ENCODE results near the gene NRP1. TPM values are rescaled to one million over a fixed set of nuclear protein-coding genes. Genes with fewer than 3 reads are reported as not detected.

Gene NRP1
- total and polyA plus RNA-seq, 2 of the 8 experiments (the other 6 are each of a cell fraction or from before 2014, with no cell fraction given) = 1.2 to 2.1 TPM

DNA sequence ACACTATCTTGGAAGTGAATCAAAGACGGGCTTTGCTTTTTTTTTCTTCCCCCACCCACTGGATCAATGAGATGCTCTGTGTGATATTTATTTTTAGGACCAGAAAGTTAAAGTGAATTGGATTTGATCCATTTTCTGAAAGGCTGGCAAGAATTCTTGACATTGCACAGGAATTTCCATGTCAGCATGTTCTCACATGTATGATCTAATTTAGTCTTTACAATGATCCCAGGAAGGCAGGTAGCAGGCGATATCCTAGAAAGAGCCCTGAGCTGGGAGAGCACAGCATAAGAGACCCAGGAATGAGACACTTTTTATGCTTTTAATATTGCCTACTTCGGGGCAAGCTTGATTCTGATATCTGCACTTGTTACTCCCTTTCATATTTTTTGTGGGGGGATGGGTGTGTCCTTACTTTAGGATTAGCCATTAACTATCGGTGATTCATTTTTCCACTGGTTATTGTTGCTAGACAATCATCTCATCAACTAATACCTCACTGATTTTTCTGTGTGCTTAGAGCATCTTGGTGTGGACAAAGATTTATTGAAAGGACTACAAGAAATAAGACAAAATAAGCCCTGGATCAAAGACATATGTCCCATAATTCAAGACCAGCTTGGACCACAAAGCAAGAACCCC lies 58.1 kb downstream of the NRP1 start (continued):
- no peak for TF ChIP-seq HDAC2 (IDR thresholded peaks at IDR 0.05; ENCODE audit: borderline replicate concordance in 1 of 2, low read depth in 2 of 2, low read length in 2 of 2)
- no peak for TF ChIP-seq CHD2 (IDR thresholded peaks at IDR 0.05; ENCODE audit: low read length)
- TF ChIP-seq KDM5A (IDR thresholded peaks at IDR 0.05; ENCODE audit: low read length) = no peak
- TF ChIP-seq NRF1 (IDR thresholded peaks at IDR 0.05; ENCODE audit: low read depth, low read length) = no peak
- no peak for TF ChIP-seq ASH2L (IDR thresholded peaks at IDR 0.05; ENCODE audit: low read length)
- no peak for TF ChIP-seq RAD21 (IDR thresholded peaks at IDR 0.05 in 1 of 2, conservative IDR thresholded peaks at IDR 0.05 in 1 of 2; ENCODE audit: low read depth in 2 of 2, low read length in 2 of 2)
- TF ChIP-seq RXRA (IDR thresholded peaks at IDR 0.05; ENCODE audit: insufficient read depth, low read depth, low read length) = no peak
